Keratinocyte (primary cell): ENCODE data around the gene OR1I1. TPM values are rescaled to one million over a fixed set of nuclear protein-coding genes. Genes with fewer than 3 reads are reported as not detected.

Experiments
- DNase-seq: peaks from one replicate; pipeline ENCODE4 v3.0.0-alpha.2; 2011; ENCODE audit warnings: low read depth, missing footprints, low spot score
- FAIRE-seq: peaks from 2 replicates; lab custom pipeline; 2011; peaks lifted over from hg19 to GRCh38; lab: Jason Lieb, UNC
- H2AFZ ChIP-seq: 2 replicates; pipeline ENCODE4 v1.6.0; 2012; ENCODE audit warnings: low read length, control low read depth, inconsistent platforms; ENCODE audit not compliant: control insufficient read depth
- H3K27ac ChIP-seq: 2 replicates; pipeline ENCODE4 v1.5.1; 2011; ENCODE audit warnings: low read length; ENCODE audit not compliant: control insufficient read depth, insufficient read depth
- H3K27me3 ChIP-seq: 3 replicates; pipeline ENCODE4 v1.6.0; 2011; ENCODE audit warnings: low read length; ENCODE audit not compliant: control insufficient read depth, insufficient read depth; ENCODE audit errors: extremely low read depth
- H3K36me3 ChIP-seq, 2 experiments: 2 replicates in 1 of 2; 3 replicates in 1 of 2; pipeline ENCODE4 v1.5.1; 2011; ENCODE audit warnings: low read length in 2 of 2, mild to moderate bottlenecking in 1 of 2; ENCODE audit not compliant: control insufficient read depth in 2 of 2, insufficient read depth in 2 of 2; ENCODE audit errors: extremely low read depth in 1 of 2
- H3K4me1 ChIP-seq: 3 replicates; pipeline ENCODE4 v1.5.1; 2011; ENCODE audit warnings: low read length; ENCODE audit not compliant: control insufficient read depth, insufficient read depth; ENCODE audit errors: extremely low read depth
- H3K4me2 ChIP-seq: 3 replicates; pipeline ENCODE4 v1.6.0; 2011; ENCODE audit warnings: low read depth, low read length; ENCODE audit not compliant: control insufficient read depth, insufficient read depth; ENCODE audit errors: extremely low read depth
- H3K4me3 ChIP-seq, 3 experiments: fragments of 200-600 bp in 1 of 3; sonication (generic) in 1 of 3; 2 replicates in 2 of 3; 3 replicates in 1 of 3; pipeline ENCODE4 v1.5.1; 2011 to 2016; ENCODE audit warnings: low read length in 3 of 3, mild to moderate bottlenecking in 3 of 3, control low read depth in 2 of 3, inconsistent platforms in 1 of 3, low read depth in 1 of 3, mixed read lengths in 1 of 3, mixed run types in 1 of 3, moderate library complexity in 1 of 3; ENCODE audit not compliant: control insufficient read depth in 2 of 3, insufficient read depth in 2 of 3; ENCODE audit errors: extremely low read depth in 1 of 3
- H3K79me2 ChIP-seq: 2 replicates; pipeline ENCODE4 v1.6.0; 2012; ENCODE audit warnings: low read length; ENCODE audit not compliant: control insufficient read depth, insufficient read depth
- H3K9ac ChIP-seq: 3 replicates; pipeline ENCODE4 v1.6.0; 2011; ENCODE audit warnings: low read length; ENCODE audit not compliant: control insufficient read depth, insufficient read depth; ENCODE audit errors: extremely low read depth
- H3K9me1 ChIP-seq: 3 replicates; pipeline ENCODE4 v1.6.0; 2011; ENCODE audit warnings: low read length; ENCODE audit not compliant: control insufficient read depth, insufficient read depth; ENCODE audit errors: extremely low read depth
- H3K9me3 ChIP-seq: 2 replicates; pipeline ENCODE4 v1.5.1; 2012; ENCODE audit warnings: low read depth, low read length; ENCODE audit not compliant: control insufficient read depth
- H4K20me1 ChIP-seq: 3 replicates; pipeline ENCODE4 v1.6.0; 2011; ENCODE audit warnings: low read length; ENCODE audit not compliant: control insufficient read depth, insufficient read depth; ENCODE audit errors: extremely low read depth
- EZH2 ChIP-seq: IDR thresholded peaks from one replicate; pipeline ENCODE4 v1.6.1; 2012; ENCODE audit warnings: inconsistent platforms, mild to moderate bottlenecking, low read length, moderate library complexity
- dilution Hi-C: fragments of 300-500 bp; cut with MboI; formaldehyde crosslinking; loops from one replicate; pipeline ENCODE4 v1.7.0; 2020; ENCODE audit warnings: low sequenced_read_pairs; ENCODE audit not compliant: extremely low pct_ligation_motif_present
- polyA plus RNA-seq, 5 experiments: library from polyadenylated mRNA; depleted of rRNA in 3 of 5; stranded (reverse) in 3 of 5; stranded (forward) in 1 of 5; unstranded in 1 of 5; fragments of >200 nt; gene quantifications; 1 replicate in 1 of 5; 2 replicates in 3 of 5; 3 replicates in 1 of 5; pipeline versions ENCODE4 v1.2.1 to v1.2.3, GENCODE V29; 2011 to 2012; ENCODE audit warnings: missing spikeins in 2 of 5, low read depth in 1 of 5, low replicate concordance in 1 of 5
- TF ChIP-seq, protein P1 (sequence below), 3 experiments: IDR thresholded peaks in 1 of 3; conservative IDR thresholded peaks in 1 of 3; optimal IDR thresholded peaks in 1 of 3; 2 replicates in 2 of 3; 3 replicates in 1 of 3; pipeline versions ENCODE3 to v1.5.1; 2011; ENCODE audit warnings: low read length in 3 of 3, mild to moderate bottlenecking in 3 of 3, moderate library complexity in 2 of 3, control low read depth in 1 of 3, inconsistent platforms in 1 of 3; ENCODE audit not compliant: insufficient read depth in 2 of 3; ENCODE audit errors: extremely low read depth in 1 of 3

Gene OR1I1
- polyA plus RNA-seq, 1 donor (not counting 4 experiments of a cell fraction or from before 2014, with no cell fraction given): not detected

GRCh38 chr19:15113245-15114152 is 31.5 kb downstream of the OR1I1 start:
- H3K9ac ChIP-seq: no peak overlapping the region
- no peaks in the 10 kb centered on the region for H3K9me3 ChIP-seq
- no peaks in the 10 kb centered on the region for H3K27me3 ChIP-seq
- no peaks in the 10 kb centered on the region for H3K4me1 ChIP-seq
- DNase-seq (no peak), FAIRE-seq (no peak)
- H3K4me3 ChIP-seq: no peak overlapping the region
- H2AFZ ChIP-seq: no peak overlapping the region
- no peak overlapping the region for H3K4me2 ChIP-seq
- H3K36me3 ChIP-seq: peaks cover 4 to 32% of the 10 kb centered on the region in 2 experiments
- H3K9me1 ChIP-seq: no peaks in the 10 kb centered on the region
- dilution Hi-C loops: no loop called here
- no peak for TF ChIP-seq EZH2
- TF ChIP-seq, protein P1, sequence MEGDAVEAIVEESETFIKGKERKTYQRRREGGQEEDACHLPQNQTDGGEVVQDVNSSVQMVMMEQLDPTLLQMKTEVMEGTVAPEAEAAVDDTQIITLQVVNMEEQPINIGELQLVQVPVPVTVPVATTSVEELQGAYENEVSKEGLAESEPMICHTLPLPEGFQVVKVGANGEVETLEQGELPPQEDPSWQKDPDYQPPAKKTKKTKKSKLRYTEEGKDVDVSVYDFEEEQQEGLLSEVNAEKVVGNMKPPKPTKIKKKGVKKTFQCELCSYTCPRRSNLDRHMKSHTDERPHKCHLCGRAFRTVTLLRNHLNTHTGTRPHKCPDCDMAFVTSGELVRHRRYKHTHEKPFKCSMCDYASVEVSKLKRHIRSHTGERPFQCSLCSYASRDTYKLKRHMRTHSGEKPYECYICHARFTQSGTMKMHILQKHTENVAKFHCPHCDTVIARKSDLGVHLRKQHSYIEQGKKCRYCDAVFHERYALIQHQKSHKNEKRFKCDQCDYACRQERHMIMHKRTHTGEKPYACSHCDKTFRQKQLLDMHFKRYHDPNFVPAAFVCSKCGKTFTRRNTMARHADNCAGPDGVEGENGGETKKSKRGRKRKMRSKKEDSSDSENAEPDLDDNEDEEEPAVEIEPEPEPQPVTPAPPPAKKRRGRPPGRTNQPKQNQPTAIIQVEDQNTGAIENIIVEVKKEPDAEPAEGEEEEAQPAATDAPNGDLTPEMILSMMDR (optimal IDR thresholded peaks at IDR 0.05 in 1 of 3, IDR thresholded peaks at IDR 0.05 in 1 of 3, conservative IDR thresholded peaks at IDR 0.05 in 1 of 3; ENCODE audit: extremely low read depth in 1 of 3, insufficient read depth in 2 of 3, low read length in 3 of 3): no peak
- H3K79me2 ChIP-seq: no peaks in the 10 kb centered on the region
- no peak overlapping the region for H3K27ac ChIP-seq
- H4K20me1 ChIP-seq: no peaks in the 10 kb centered on the region

DNA sequence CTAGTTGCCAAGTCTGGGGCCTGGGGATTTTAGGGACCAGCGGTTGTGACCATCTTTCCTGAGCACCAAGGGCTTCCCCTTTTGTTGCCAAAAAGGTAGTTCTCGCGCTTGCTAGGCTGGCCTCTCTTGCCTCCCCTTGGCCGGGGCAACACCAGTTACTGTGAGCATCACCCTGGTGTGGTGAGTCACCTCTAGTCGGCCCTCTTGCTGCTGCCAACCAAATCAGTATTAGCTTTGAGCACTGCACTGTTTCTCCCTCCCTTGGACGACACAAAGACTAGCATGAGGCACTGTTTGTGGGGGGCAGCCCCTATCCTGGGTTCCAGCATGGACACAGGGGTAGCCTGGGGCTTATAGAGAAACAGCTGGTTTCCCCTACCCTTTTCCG is 32.1 kb downstream of the OR1I1 start:
- Histone ChIP-seq H3K9me1 (no peaks in the 10 kb centered on the region), H3K9me3 (peaks cover 5% of the 10 kb centered on the region), H3K36me3 (peaks cover 6 to 33% of the 10 kb centered on the region in 2 experiments), H3K4me3 (no peak overlapping the region), H3K79me2 (no peaks in the 10 kb centered on the region), H4K20me1 (no peaks in the 10 kb centered on the region), H3K9ac (no peak overlapping the region), H2AFZ (no peak overlapping the region), H3K27ac (no peak overlapping the region), H3K27me3 (no peaks in the 10 kb centered on the region), H3K4me2 (no peak overlapping the region), H3K4me1 (no peaks in the 10 kb centered on the region)
- dilution Hi-C loops: no loop called here
- TF ChIP-seq EZH2: no peak
- TF ChIP-seq, protein P1 (optimal IDR thresholded peaks at IDR 0.05 in 1 of 3, IDR thresholded peaks at IDR 0.05 in 1 of 3, conservative IDR thresholded peaks at IDR 0.05 in 1 of 3; ENCODE audit: extremely low read depth in 1 of 3, insufficient read depth in 2 of 3, low read length in 3 of 3): peak in 1 of 3 experiments; percentile 16
- no peak for FAIRE-seq
- DNase-seq: no peak
